Measurements from ENCODE around the gene ELMO3. TPM values are rescaled to one million over a fixed set of nuclear protein-coding genes. Genes with fewer than 3 reads are reported as not detected.
A peak's percentile ranks its signal among the peaks of the same experiment; 100 is the strongest.

The ELMO3 gene
- total RNA-seq, 2 donors from 2014 or later = 58.1 to 60.5 TPM

DNA sequence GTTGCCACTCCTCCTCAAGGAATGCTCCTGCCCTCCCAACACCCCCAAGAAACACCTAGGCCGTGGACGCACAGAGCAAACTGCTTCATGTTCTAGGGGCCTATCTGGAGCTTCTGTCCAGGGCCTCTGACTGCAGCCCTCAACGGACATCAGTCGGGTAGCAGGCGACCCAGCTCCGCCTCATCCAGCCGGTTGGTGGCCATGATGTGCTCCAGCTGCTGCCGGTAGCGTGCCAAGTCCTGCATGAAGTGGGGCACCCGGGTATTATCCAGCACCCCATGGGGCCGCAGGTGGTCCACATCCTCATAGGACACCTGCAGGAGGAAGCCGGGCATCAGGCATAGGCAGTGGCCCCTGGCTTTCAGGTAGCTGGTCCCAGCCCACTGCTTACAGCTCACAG, 22.3 kb upstream of the ELMO3 start:
- intact Hi-C loops (cut with DNase I, micrococcal nuclease) = no loop called here
- DNase-seq (no peak), ATAC-seq (no peak)

DNA sequence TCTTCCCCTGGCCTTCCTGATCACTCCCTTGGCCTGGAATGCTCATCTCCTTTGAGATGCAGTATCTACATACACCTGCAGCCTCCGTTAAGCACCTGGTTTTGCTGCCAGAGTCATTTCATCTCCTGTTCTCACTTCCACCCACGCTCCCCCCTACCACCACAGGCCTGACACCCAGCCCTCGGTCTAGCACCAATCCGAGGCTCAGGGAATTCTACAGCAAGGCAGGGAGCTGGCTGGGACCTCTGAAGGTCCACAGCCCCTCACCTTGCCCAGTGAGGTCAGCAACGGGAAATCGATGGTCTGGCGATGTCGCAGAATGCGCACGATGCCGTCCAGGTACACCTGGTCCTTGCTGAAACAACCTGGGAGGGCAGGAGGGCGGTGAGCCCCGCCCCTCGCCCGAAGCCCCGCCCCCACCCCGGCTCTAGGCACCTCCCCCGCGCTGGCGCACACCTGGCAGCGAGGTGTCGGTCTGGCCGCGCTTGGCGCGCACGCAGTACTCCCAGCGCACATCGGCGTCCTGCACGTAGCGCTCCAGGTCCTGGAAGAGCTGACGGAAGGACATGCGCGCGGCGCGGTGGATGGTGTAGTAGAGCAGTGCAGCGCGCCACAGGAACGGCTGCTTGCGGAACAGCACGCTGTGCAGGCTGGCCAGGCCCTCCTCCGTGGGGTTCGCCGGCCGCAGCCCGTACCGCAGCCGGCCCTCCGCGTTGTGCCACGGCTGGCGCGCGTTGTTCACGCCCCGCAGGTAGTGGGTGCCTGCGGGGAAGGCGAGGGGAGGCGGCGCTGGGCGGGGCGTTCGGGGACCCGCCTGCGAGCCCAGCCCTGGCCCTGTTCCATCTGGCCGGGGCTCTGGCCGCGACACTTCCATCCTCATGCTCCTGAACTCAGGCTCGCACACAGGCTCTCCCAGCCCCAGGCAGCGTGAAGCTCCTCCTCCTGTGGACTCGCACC, 20.9 kb upstream of the ELMO3 start:
- DNase-seq (peak; percentile 86 to 88), ATAC-seq (peak; percentile 72)
- intact Hi-C loops (cut with DNase I, micrococcal nuclease) = no loop called here

DNA sequence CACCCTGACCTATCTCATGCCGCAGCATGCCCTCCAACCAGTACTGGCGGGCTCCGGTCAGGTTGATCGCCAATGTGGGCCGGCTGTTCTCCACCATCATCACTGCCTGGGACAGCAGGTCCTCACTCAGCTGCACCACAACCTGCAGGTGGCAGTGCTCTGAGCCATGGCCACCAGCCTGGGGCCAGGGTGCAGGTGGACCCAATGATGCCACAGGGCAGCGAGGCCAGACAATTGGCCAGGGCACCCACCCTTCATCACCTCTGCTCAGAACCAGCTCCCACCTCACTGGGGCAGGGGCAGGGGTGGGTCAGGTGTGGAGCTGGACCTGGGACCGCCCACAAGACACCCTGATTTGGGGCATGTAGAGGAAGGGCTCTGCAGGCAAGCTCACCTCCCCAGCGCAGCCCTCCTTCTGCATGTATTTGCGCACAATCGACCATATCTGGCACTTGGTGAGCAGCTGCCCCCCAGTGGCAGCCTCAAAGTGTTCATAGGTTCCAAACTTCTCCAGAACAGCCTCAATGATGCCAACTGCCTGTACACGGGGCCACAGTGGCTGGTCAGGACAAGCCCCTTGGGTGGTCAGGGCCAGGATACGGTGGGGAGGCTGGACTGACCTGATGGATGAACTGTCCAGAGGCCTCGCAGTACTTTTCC, 19.4 kb upstream of the ELMO3 start:
- intact Hi-C loops (cut with DNase I, micrococcal nuclease) = no loop called here
- DNase-seq = no peak
- no peak for ATAC-seq

DNA sequence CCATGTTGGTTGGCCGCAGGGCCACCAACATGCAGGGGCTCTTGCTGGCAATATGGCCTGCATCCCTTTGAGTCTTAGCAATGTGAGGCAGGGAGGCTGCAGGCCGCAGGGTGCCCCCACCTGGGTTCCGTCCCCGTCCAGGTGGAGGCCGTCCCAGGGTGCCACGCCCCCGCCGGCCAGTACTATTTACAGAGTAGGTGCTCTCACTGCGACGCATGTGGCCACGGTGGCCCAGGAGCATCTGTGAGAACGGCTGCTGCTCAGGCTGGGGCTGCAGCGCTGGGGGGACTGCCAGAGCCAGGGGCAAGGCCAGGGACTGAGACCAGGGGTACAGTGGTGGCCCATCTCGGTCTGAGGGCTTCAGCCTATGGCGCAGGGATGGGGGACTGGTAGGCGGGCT, 18.8 kb upstream of the ELMO3 start:
- DNase-seq (no peak), ATAC-seq (no peak)
- intact Hi-C loops (cut with DNase I, micrococcal nuclease) = no loop called here

DNA sequence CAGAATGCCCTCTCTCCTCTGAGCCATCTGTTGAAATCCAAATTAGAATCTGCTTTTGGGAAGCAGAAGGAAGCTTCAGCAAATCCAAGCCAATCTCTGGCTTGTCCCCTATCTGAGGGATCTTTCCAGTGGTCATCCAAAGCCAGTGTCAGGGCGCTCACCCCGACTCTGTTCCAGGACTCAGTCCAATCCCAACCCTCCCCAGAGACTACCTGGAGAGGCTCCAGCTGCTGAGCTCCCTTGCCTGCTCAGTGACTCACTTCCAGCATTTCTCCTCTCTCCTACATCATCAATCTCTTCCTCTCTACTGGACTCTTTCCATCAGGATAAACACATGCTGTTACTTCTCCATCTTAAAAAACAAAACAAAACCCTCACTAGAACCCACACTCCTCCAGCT, 17.6 kb upstream of the ELMO3 start:
- ATAC-seq = no peak
- intact Hi-C loops (cut with DNase I, micrococcal nuclease) = no loop called here
- DNase-seq = no peak

DNA sequence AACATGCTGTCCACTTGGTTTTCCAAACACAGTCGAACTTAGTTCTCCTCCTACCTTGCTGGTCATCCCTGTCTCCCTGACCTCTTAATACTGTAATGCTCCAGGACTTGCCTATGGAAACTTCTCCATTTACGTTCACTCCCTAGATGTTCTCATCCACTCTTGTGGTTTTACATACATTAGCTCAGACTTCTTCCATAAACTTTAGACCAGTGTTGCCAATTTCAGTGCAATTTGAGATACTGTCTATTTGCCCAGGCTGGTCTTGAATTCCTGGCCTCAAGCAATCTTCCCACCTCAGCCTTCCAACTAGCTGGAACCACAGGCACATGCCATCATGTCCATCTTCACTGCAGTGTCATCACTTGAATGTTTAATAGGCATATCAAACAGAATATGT, 16.6 kb upstream of the ELMO3 start:
- no peak for DNase-seq
- intact Hi-C loops (cut with DNase I, micrococcal nuclease) = no loop called here
- no peak for ATAC-seq

DNA sequence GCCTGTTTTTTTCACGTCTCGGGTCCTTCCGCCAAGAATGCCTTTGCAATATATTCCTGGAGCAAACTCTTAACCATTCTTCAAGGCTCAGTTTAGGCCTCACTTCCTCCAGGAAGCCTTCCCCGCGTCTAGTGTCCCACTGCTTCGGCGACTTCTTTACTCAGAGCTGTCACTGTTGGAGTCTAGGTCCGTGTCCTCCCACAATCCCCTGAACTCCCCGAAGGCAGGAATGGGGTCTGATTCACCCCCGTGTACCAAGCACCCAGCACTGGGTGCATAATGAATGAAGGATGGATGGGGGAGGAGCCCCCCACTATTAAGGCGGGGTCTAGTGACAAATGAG, 15.7 kb upstream of the ELMO3 start:
- no peak for ATAC-seq
- no peak for DNase-seq
- intact Hi-C loops (cut with DNase I, micrococcal nuclease) = no loop called here

DNA sequence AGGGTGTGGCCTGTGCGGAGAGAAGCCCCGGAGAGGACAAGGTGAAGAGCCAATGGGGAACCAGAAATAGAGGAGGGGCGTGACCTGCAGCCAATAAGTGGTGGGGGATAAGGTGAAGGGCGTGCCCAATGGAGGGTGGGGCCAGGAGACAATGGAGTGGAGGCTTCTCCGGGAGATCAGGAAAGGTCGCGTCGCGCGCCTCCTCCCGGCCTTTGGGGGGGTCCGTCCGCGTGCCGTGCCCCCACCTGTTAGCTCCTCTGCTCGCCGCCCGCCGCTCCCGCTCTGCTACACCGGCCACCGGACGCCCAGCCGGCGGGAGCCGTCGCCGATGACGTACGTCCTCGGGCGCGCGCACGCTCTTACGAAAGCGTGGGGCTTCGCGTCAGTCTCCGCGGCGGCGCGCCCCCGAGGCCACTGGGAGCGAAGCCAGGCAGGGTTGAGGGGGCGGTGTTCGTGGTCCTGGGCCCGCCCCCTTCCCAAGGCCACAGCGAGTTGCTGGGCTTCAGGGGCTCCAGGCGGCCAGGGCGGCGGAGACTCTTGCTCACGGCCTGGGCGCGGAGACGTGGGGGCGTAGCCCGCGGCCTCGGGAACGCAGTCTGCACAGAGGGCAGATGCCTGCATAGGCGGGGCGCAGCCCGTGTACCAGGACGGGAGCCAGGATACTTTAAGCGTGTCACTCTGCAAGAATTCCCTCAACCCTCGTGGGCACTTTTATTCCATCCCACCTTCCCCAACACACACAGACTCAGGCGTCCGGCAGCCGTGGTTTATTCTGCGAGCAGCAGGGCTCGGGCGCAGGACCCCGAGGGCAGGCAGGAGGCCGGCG, 15.1 kb upstream of the ELMO3 start, which contains the start of gene MATCAP1:
MATCAP1 (minus strand) TSS at position 337 of the 826 bp plus-strand sequence. CDS start 3,353 bp downstream, outside the sequence.
- peak; percentile 87 for ATAC-seq
- intact Hi-C loops (cut with DNase I, micrococcal nuclease) = no loop called here
- DNase-seq = peak; percentile 95 to 98

DNA sequence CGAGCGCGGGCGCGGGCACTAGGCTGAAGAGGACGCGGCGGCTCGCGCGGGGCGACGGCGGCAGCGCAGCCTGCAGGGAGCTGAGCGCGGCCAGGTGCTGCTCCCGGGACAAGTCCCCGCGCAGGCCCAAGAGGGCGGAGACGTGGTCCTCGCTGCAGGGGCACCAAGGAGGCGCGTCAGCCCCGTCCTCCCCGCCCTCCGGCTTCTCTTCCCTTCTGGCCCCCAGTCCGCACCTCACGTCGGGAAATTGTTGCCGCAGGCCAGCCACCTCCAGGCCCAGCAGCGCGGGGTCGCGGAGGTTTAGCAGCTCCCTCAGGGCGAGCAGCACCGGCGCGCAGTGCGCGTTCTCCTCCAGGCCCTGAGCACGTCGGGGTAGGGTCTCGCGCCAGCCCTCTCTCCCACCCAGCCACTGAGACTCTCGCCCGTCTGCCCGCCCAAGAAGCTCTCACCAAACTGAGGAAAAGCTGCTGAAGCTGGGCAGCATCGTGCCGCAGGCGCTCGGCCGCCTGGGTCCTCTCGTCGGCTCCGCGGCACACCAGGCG, 14.4 kb upstream of the ELMO3 start:
- ATAC-seq (peak; percentile 33), DNase-seq (no peak)
- intact Hi-C loops (cut with DNase I, micrococcal nuclease) = no loop called here

DNA sequence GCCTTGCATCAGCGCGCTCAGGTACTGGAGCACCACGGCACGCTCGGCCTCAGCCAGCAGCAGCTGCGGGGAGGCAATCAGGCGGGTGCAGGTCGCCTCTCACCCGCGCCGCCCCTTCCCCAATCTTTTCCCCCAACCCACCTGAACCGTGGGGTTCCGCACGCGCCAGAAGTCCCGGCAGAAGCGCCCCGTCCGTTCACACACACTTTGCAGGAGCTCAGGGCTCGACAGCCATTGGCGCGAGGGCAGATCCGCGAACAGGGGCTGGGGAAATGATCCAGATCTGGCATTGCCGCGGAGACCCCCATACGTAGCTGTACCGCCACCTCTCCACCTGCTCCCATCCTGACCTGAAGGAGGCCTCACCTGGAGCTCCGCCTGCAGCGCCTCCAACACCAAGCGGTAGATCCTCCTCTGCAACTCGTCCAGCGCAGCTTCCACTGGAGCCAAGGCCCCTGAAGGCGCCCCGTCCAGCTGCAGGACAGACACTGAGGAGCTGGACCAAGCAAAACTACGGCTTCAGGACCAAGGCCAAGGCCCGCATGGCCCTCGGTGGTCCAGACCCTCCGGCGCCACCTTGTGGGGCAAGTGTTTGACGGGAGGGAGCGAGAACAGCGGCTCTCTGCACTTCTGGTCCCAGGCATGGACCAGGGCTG, 13.8 kb upstream of the ELMO3 start:
- intact Hi-C loops (cut with DNase I, micrococcal nuclease) = no loop called here
- peak; percentile 46 for ATAC-seq
- peak; percentile 90 to 97 for DNase-seq

DNA sequence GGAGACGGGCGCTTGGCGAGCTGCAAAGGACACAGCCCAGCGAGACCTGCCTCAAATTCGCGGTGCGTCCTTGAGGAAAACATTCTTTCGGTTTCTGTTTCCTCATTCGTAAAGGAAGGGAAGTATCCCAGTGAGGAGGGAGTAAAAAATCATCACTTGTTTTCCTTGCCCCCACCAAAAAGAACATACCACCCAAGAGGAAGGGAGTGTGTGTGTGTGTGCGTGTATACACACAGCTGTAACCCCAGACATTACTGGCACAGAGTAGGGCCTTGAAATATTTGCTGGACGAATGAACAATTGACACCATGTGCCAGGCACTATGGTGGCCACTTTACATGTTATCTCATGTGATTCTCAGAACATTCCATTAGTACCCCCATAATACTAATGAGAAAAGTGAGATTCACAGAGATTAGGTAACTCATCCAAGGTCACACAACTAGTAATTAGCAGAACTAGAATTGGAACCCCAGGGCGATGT, 13.2 kb upstream of the ELMO3 start:
- ATAC-seq = no peak
- intact Hi-C loops (cut with DNase I, micrococcal nuclease) = no loop called here
- no peak for DNase-seq

DNA sequence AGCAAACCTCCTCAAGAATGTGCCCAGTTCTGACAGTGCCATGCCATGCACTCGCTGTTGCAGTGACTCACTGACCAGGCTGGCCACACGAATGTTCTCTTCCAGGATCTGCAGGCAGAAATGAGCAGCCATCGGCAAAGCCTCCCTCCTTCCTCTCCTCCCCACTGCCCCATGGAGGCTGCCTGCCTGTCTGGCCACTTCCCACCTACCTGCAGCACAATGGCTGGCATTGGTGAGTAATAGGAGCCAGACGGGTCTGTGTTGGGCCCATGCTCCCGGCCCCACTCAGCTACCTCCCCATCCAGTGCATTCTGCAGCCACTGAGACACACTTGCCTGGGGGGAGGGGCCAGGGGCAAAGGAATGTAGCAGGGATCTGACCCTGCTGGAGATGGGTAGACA, 12.4 kb upstream of the ELMO3 start:
- ATAC-seq (no peak), DNase-seq (no peak)
- intact Hi-C loops (cut with DNase I, micrococcal nuclease) = no loop called here

DNA sequence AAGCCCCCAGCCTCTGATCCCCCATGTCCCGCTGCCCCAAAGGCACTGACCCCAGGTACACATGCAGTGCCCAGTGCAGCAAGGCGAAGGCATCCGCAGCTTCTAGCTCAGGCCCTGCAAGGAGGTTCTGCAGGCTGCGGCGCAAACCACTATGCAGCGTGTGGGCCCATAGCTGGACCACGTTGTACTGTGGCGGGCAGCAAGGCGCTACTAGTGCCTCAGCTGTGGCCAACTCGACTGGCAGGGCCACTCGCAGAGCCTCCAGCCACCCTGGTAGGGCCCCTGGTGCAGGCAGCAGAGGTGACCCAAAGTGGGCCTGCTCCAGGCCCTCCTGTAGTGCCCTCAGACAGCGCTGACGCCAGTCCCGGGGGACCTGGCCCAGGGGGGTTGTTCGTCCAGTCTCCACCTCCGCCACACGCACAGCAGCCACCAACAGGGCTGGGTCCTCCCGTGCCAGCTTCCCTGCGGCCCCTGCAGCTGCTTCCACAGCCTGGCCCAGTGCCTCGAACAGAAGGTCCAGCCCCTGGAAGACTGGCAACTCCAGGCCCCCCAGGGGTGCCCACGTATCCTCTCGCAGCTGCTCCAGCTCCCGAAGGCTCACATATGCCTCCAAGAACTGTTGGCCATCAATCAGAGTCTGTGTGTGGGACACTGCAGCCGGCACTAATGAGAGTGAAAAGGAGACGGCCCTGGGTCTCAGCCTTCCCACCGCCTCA, 11.6 kb upstream of the ELMO3 start:
- intact Hi-C loops (cut with DNase I, micrococcal nuclease) = no loop called here
- ATAC-seq = no peak
- no peak for DNase-seq

DNA sequence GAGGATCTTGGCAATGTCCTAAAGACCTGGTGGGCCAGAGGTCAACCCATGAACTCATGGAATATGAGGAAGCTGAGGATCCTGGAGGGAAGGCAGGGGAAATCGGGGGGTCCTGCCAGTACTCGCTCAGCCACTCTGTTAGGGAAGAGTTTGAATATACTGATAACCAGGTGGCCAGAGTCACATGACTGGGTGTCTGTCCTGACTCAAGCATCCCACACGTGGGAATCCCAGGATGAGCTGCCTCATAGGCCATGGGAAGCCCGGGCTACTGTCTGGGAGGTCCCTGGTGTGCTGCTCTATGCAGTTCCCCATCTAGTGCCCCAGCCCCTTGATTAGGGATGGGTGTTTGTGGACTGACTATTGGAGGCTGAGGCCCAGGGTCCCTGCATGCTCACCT, 10.6 kb upstream of the ELMO3 start:
- intact Hi-C loops (cut with DNase I, micrococcal nuclease) = no loop called here
- ATAC-seq (no peak), DNase-seq (no peak)

DNA sequence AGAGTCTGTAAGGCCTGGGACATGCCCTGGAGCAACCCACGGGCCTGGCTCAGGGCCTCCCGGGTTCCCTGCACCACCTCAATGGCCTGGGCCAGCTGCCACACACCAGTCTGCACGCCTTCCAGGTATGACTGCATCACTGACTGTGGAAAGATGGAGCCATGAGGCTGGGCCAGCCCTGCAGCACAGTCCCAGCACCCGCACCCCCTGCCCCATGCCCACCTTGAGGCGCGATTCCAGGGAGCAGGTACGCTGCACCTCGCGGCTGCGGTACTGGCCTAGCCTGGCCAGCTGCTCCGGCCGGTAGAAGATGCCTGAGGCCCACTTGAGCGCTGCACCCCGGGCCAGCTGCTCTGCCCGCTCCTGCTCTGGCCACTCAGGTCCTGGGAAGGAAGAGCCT, 10.1 kb upstream of the ELMO3 start:
- ATAC-seq (no peak), DNase-seq (no peak)
- intact Hi-C loops (cut with DNase I, micrococcal nuclease) = no loop called here

DNA sequence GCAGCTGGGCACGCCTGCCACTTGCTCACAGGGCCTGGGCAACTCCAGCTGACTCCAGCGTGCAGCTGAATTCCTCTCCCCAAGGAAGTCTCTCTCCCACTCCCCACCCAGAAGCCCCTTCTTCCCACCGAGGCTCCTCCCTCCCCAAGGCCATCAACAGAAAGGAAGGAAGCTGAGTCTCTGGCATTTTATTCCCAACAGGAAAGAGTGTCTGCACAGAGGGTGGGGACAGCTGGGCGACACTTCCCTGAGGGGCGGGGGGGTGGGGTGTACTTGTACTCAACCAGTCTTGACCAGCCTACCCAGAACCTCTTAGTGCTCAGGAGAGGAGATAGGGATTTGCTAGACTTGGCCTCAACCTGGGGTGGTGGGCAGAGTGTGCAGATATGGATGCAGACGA, 8.9 kb upstream of the ELMO3 start, which contains the start of gene EXOC3L1:
EXOC3L1 (minus strand) TSS at position 96 of the 400 bp plus-strand sequence. CDS start 460 bp downstream, outside the sequence.
- DNase-seq (no peak), ATAC-seq (no peak)
- intact Hi-C loops (cut with DNase I, micrococcal nuclease) = no loop called here

DNA sequence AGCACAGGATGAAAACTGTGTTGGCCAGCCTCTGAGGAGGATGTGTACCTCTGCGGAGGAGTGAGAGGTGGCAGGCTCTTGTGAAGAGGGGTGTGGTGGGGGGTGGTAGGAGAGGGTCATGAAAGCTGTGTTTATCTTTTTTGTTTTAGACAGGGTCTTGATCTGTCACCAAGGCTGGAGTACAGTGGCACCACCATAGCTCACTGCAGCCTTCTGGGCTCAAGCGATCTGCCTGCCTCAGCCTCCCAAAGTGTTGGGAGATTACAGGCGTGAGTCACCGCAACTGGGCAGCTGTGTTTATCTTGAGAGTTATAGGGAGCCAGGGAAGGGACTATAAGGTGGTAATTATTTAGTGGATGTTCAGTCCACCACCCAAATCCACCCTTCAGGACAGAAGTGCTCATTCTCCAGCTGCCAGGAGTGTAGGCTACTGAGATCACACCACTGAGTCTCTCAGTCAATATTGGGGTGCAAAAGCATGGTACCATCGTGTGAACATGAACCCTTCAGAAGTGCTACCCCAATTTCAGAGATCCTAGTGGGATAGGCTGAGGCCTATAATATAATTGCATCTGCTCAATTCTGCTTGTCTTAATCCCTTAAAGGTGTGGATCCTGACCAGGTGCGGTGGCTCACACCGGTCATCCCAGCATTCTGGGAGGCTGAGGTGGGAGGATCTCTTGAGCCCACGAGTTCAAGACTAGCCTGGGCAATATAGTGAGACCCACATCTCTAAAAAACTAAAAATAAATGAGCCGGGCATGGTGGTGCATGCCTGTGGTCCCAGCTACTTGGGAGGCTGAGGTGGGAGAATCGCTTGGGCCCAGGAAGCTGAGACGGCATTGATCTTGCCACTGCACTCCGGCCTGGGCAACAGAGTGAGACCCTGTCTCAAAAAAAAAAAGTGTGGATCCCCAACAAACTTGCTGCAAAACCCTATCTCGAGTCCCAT, 8.2 kb upstream of the ELMO3 start:
- intact Hi-C loops (cut with DNase I, micrococcal nuclease) = no loop called here
- no peak for ATAC-seq
- DNase-seq = no peak

Measured in left colon (tissue), 2 donors.